HEK293 (cell line): ENCODE results near the gene PREX1.

Experiments used
- CTCF ChIA-PET: fragments of 350-600 bp; formaldehyde crosslinking; extraction: SDS; loops from one replicate; lab custom pipeline; 2021; ENCODE audit warnings: antibody characterized with exemption; lab: Yijun Ruan, JAX
- POLR2A ChIA-PET: fragments of 300-600 bp; formaldehyde crosslinking; extraction: SDS; loops from one replicate; lab custom pipeline; 2020; ENCODE audit warnings: antibody characterized with exemption, inconsistent platforms; lab: Yijun Ruan, JAX
- H3K27ac ChIP-seq: fragments of 200-500 bp; sonication (Bioruptor generic); 2 replicates; pipeline ENCODE4 v1.5.1; 2014; ENCODE audit warnings: low read depth, low read length, control low read depth, inconsistent platforms; ENCODE audit errors: extremely low read depth
- H3K36me3 ChIP-seq, 2 experiments: fragments of 200-500 bp in 1 of 2; sonication (Bioruptor generic) in 1 of 2; 1 replicate in 1 of 2; 2 replicates in 1 of 2; pipeline ENCODE4 v1.5.1; 2014 to 2017; ENCODE audit warnings: inconsistent platforms in 2 of 2, low read length in 2 of 2; ENCODE audit not compliant: control insufficient read depth in 2 of 2, insufficient read depth in 1 of 2
- H3K4me1 ChIP-seq: fragments of 200-500 bp; sonication (Bioruptor generic); 2 replicates; pipeline ENCODE4 v1.5.1; 2014; ENCODE audit warnings: mild to moderate bottlenecking, low read length, inconsistent platforms; ENCODE audit not compliant: control insufficient read depth, insufficient read depth
- H3K4me3 ChIP-seq: 2 replicates; pipeline ENCODE4 v1.5.1; 2011; ENCODE audit warnings: low read depth, mild to moderate bottlenecking, control low read depth, low read length, moderate library complexity
- H3K9me3 ChIP-seq: fragments of 200-500 bp; sonication (Bioruptor generic); 2 replicates; pipeline ENCODE4 v1.5.1; 2014; ENCODE audit warnings: low read depth, low read length, inconsistent platforms; ENCODE audit not compliant: control insufficient read depth, insufficient read depth
- EGR2 ChIP-seq: fragments of 450-650 bp; formaldehyde crosslinking; IDR thresholded peaks from 2 replicates; pipeline ENCODE4 v1.5.1; 2016; ENCODE audit warnings: low read depth, missing biosample characterization, missing genetic modification characterization
- KLF8 ChIP-seq: fragments of 450-650 bp; formaldehyde crosslinking; IDR thresholded peaks from 2 replicates; pipeline ENCODE4 v1.5.1; 2016; ENCODE audit warnings: missing biosample characterization, missing genetic modification characterization
- OVOL3 ChIP-seq: fragments of 450-650 bp; formaldehyde crosslinking; IDR thresholded peaks from 2 replicates; pipeline ENCODE4 v1.5.1; 2016; ENCODE audit warnings: missing biosample characterization, missing genetic modification characterization
- WT1 ChIP-seq: fragments of 450-650 bp; formaldehyde crosslinking; IDR thresholded peaks from 2 replicates; pipeline ENCODE4 v1.5.1; 2016; ENCODE audit warnings: missing biosample characterization, missing genetic modification characterization
- ZBTB11 ChIP-seq: fragments of 450-650 bp; formaldehyde crosslinking; conservative IDR thresholded peaks from 2 replicates; pipeline ENCODE4 v1.5.1; 2016; ENCODE audit warnings: low read depth, missing biosample characterization, missing genetic modification characterization
- ZBTB17 ChIP-seq: fragments of 450-650 bp; formaldehyde crosslinking; IDR thresholded peaks from 2 replicates; pipeline ENCODE4 v1.5.1; 2016; ENCODE audit warnings: missing biosample characterization, missing genetic modification characterization
- ZBTB20 ChIP-seq: fragments of 450-650 bp; formaldehyde crosslinking; IDR thresholded peaks from 2 replicates; pipeline ENCODE4 v1.5.1; 2016; ENCODE audit warnings: missing biosample characterization, missing genetic modification characterization
- ZBTB21 ChIP-seq: fragments of 450-650 bp; formaldehyde crosslinking; IDR thresholded peaks from 2 replicates; pipeline ENCODE4 v1.5.1; 2017; ENCODE audit warnings: missing biosample characterization, missing genetic modification characterization
- ZFHX2 ChIP-seq: fragments of 450-650 bp; formaldehyde crosslinking; conservative IDR thresholded peaks from 2 replicates; pipeline ENCODE4 v1.5.1; 2016; ENCODE audit warnings: missing biosample characterization, missing genetic modification characterization
- ZFP37 ChIP-seq: fragments of 450-650 bp; formaldehyde crosslinking; IDR thresholded peaks from 2 replicates; pipeline ENCODE4 v1.5.1; 2016; ENCODE audit warnings: missing biosample characterization, missing genetic modification characterization
- ZFP69B ChIP-seq: fragments of 450-650 bp; formaldehyde crosslinking; IDR thresholded peaks from 2 replicates; pipeline ENCODE4 v1.5.1; 2016; ENCODE audit warnings: missing biosample characterization, missing genetic modification characterization
- ZNF112 ChIP-seq: fragments of 450-650 bp; formaldehyde crosslinking; IDR thresholded peaks from 2 replicates; pipeline ENCODE4 v1.5.0; 2017; ENCODE audit warnings: missing biosample characterization, missing genetic modification characterization
- ZNF155 ChIP-seq: fragments of 450-650 bp; formaldehyde crosslinking; IDR thresholded peaks from 2 replicates; pipeline ENCODE4 v1.5.1; 2016; ENCODE audit warnings: missing biosample characterization, missing genetic modification characterization
- ZNF416 ChIP-seq: fragments of 450-650 bp; formaldehyde crosslinking; IDR thresholded peaks from 2 replicates; pipeline ENCODE4 v1.5.1; 2016; ENCODE audit warnings: missing biosample characterization, missing genetic modification characterization
- ZNF48 ChIP-seq: fragments of 450-650 bp; formaldehyde crosslinking; IDR thresholded peaks from 2 replicates; pipeline ENCODE4 v1.5.1; 2016; ENCODE audit warnings: missing biosample characterization, missing genetic modification characterization
- ZNF561 ChIP-seq: fragments of 450-650 bp; IDR thresholded peaks from 2 replicates; pipeline ENCODE4 v1.5.1; 2018; ENCODE audit warnings: missing biosample characterization, missing genetic modification characterization, borderline replicate concordance
- ZNF585B ChIP-seq: fragments of 450-650 bp; formaldehyde crosslinking; IDR thresholded peaks from 2 replicates; pipeline ENCODE4 v1.5.1; 2016; ENCODE audit warnings: missing biosample characterization, missing genetic modification characterization
- ZNF654 ChIP-seq: fragments of 450-650 bp; formaldehyde crosslinking; IDR thresholded peaks from 2 replicates; pipeline ENCODE4 v1.5.1; 2016; ENCODE audit warnings: low read depth, missing biosample characterization, missing genetic modification characterization
- ZNF658 ChIP-seq: fragments of 450-650 bp; formaldehyde crosslinking; IDR thresholded peaks from 2 replicates; pipeline ENCODE4; 2016; ENCODE audit warnings: missing biosample characterization, missing genetic modification characterization
- ZNF677 ChIP-seq: fragments of 450-650 bp; IDR thresholded peaks from 2 replicates; pipeline ENCODE4 v1.5.0; 2018; ENCODE audit warnings: missing biosample characterization, mild to moderate bottlenecking, missing genetic modification characterization, moderate library complexity
- ZSCAN23 ChIP-seq: fragments of 450-650 bp; formaldehyde crosslinking; IDR thresholded peaks from 2 replicates; pipeline ENCODE4 v1.5.1; 2016; ENCODE audit warnings: missing biosample characterization, missing genetic modification characterization

The PREX1 gene

GRCh38 chr20:48695738-48696137 is 132.1 kb downstream of the PREX1 start:
- Histone ChIP-seq H3K27ac (no peak overlapping the region), H3K36me3 (no peaks in the 10 kb centered on the region), H3K9me3 (no peaks in the 10 kb centered on the region), H3K4me3 (no peak overlapping the region), H3K4me1 (peaks cover 7% of the 10 kb centered on the region)
- no peak for TF ChIP-seq ZFP69B (tag by site-specific recombination)
- 0 out of 2 replicates have a peak, but pooled peaks have one; percentile 29 for TF ChIP-seq ZNF561 (tag by site-specific recombination)
- POLR2A ChIA-PET, result no interaction called here
- CTCF ChIA-PET, result interaction anchor here (0.5 to 1.2 kb wide), 4 partner anchors 16 to 100 kb away, joined by 3 to 5 read pairs (median 3); no protein-coding TSS in a partner anchor

DNA sequence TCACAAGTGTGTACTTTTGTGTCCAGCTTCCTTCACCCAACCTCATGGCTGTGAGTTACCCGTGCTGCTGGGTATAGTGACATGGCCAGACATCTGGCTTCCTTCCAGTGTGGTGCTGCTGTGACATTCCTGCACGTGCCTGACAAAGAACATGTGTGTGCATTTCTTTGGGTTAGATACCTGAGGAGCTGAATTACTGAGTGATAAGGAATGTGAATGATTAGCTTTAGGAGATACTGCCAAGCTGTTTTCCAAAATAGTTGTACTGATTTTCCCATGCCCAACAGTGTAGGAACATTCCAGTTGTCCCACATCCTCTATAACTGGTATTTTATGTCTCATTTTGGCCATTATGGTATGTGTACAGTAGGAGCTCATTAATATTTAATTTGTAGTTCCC is 132.5 kb downstream of the PREX1 start:
- POLR2A ChIA-PET, result no interaction called here
- H3K4me3 ChIP-seq, result no peak overlapping the region
- H3K4me1 ChIP-seq, result peaks cover 7% of the 10 kb centered on the region
- no peak for TF ChIP-seq ZSCAN23
- no peak overlapping the region for H3K27ac ChIP-seq
- CTCF ChIA-PET, result interaction anchor here (0.5 to 1.2 kb wide), 3 partner anchors 17 to 101 kb away, joined by 3 read pairs; no protein-coding TSS in a partner anchor
- H3K36me3 ChIP-seq, result no peaks in the 10 kb centered on the region
- no peaks in the 10 kb centered on the region for H3K9me3 ChIP-seq

DNA sequence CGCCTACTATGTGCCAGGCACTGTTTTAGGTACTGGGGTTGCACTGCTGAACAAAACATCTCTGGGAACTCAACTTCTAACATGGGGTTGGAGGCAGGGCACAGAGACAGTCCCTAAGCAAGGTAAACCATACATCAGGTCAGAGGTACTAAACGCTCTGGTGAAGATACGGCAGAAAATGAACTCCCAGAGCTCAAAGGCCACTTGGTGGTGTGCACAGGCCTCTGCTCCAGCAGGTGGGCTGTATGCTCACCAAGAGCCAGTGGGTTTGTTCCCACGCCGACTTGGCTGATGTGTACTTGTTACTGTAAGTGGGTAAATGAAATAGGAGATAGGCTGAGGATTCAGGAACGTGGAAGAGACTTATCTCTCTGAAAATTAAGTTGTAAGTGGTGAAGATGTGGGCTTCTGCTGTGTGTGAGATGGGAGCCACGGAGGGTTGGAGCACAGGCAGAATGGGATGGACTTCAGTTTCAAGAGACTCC is 133.4 kb downstream of the PREX1 start:
- no peaks in the 10 kb centered on the region for H3K9me3 ChIP-seq
- TF ChIP-seq KLF8 (tag by site-specific recombination) (no peak), ZNF416 (tag by site-specific recombination) (no peak), EGR2 (tag by site-specific recombination) (peak; percentile 64), ZFHX2 (tag by site-specific recombination) (peak; percentile 24; the same call in 1 of the 2 replicates), ZBTB21 (tag by site-specific recombination) (no peak), OVOL3 (tag by site-specific recombination) (no peak), ZNF112 (tag by site-specific recombination) (no peak), ZNF585B (tag by site-specific recombination) (no peak), ZNF654 (tag by site-specific recombination) (no peak), ZBTB11 (tag by site-specific recombination) (no peak), WT1 (no peak), ZNF48 (tag by site-specific recombination) (no peak), ZNF677 (tag by site-specific recombination) (no peak), ZBTB20 (tag by site-specific recombination) (no peak)
- TF ChIP-seq, all 188 proteins: peak for 2
- Histone ChIP-seq H3K4me1 (peaks cover 7% of the 10 kb centered on the region), H3K27ac (no peak overlapping the region), H3K4me3 (no peak overlapping the region), H3K36me3 (no peaks in the 10 kb centered on the region)
- ChIA-PET CTCF (interaction anchor here (1.2 kb wide), 1 partner anchor 37 kb away, joined by 3 read pairs; no protein-coding TSS in a partner anchor), POLR2A (no interaction called here)

DNA sequence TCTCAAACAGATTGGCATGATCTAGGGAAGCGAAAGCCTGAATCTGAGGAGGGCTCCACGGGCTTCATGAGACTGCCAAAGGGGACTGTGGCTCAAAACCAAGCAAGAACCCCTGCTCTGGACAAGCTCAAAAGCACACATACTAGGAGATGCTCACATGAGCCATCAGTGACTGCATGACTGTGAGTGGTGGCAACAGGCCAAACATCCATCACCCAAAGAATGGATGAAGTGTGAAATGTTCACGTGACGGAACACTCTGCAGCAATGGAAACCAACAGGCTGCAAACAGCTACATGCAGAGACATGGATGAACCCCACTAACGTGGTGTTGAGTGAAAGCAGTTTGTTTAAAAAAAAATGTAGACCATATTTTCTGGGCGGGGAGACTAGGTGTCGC is 136.3 kb downstream of the PREX1 start:
- H3K9me3 ChIP-seq, result no peaks in the 10 kb centered on the region
- POLR2A ChIA-PET, result no interaction called here
- TF ChIP-seq ZNF658 (tag by site-specific recombination) (no peak), ZNF155 (tag by site-specific recombination) (no peak), ZBTB17 (tag by site-specific recombination) (0 out of 2 replicates have a peak, but pooled peaks have one; percentile 16), ZFP37 (tag by site-specific recombination) (no peak)
- H3K27ac ChIP-seq, result no peak overlapping the region
- H3K36me3 ChIP-seq, result no peaks in the 10 kb centered on the region
- H3K4me3 ChIP-seq, result no peak overlapping the region
- H3K4me1 ChIP-seq, result no peaks in the 10 kb centered on the region
- CTCF ChIA-PET, result no interaction called here
